Thoracic aorta (tissue), 2 donors: ENCODE measurements around the gene CASP9. TPM values are rescaled to one million over a fixed set of nuclear protein-coding genes. Genes with fewer than 3 reads are reported as not detected.

Experiments used
- ATAC-seq: fragments of 150-250 bp; one replicate; pipeline ENCODE4 v1.8.0; 2017; ENCODE audit warnings: low read depth; ENCODE audit not compliant: insufficient number of reproducible peaks, low FRiP score
- DNase-seq: peaks from one replicate; pipeline ENCODE4 v3.0.0-alpha.2; 2020; ENCODE audit warnings: low spot score
- H3K27ac ChIP-seq, 2 donors: fragments of 200-600 bp; sonication (generic); 1 replicate in 1 of 2; 2 replicates in 1 of 2; pipeline ENCODE4 v1.5.1; 2016; ENCODE audit warnings: mild to moderate bottlenecking in 2 of 2, moderate library complexity in 2 of 2
- H3K27me3 ChIP-seq: fragments of 200-600 bp; sonication (generic); replicated peaks from 2 replicates; pipeline ENCODE4 v1.6.0; 2016; ENCODE audit warnings: mild to moderate bottlenecking; ENCODE audit not compliant: insufficient read depth
- H3K36me3 ChIP-seq: fragments of 200-600 bp; sonication (generic); one replicate; pipeline ENCODE4 v1.5.1; 2016
- H3K4me1 ChIP-seq, 2 donors: fragments of 200-600 bp; sonication (generic); 1 replicate in 1 of 2; 2 replicates in 1 of 2; pipeline versions ENCODE4 v1.5.1 to v1.6.0; 2016; ENCODE audit warnings: low read depth in 2 of 2, mild to moderate bottlenecking in 1 of 2; ENCODE audit not compliant: control insufficient read depth in 1 of 2
- H3K4me3 ChIP-seq: fragments of 200-600 bp; sonication (generic); 2 replicates; pipeline ENCODE4 v1.5.1; 2016; ENCODE audit warnings: mild to moderate bottlenecking
- H3K9me3 ChIP-seq: fragments of 200-600 bp; sonication (generic); 2 replicates; pipeline ENCODE4 v1.5.1; 2016
- CTCF ChIP-seq: fragments of 200-600 bp; sonication (generic); IDR thresholded peaks from one replicate; pipeline ENCODE4 v1.5.1; 2019; ENCODE audit warnings: antibody characterized with exemption
- total RNA-seq, 2 donors: library from RNA; depleted of rRNA; stranded (reverse); fragments of >200 nt; gene quantifications; one replicate each; pipeline versions ENCODE4 v1.1.0 to v1.2.3, GENCODE V29; 2016

The CASP9 gene
- total RNA-seq, 2 donors from 2014 or later: 14.2 to 18.8 TPM

GRCh38 chr1:15526021-15526489 lies 2.0 kb upstream of the CASP9 start:
- peaks cover 18 to 37% of the 10 kb centered on the region in 2 donors for H3K4me1 ChIP-seq

GRCh38 chr1:15525050-15526020 lies 1.3 kb upstream of the CASP9 start:
- H3K27ac ChIP-seq: peak overlapping the region; percentile 76 to 86
- peaks cover 3% of the 10 kb centered on the region for H3K36me3 ChIP-seq
- ATAC-seq (peak; percentile 46), DNase-seq (peak; percentile 98)
- peak overlapping the region; percentile 98 for H3K4me3 ChIP-seq
- peaks cover 18 to 37% of the 10 kb centered on the region in 2 donors for H3K4me1 ChIP-seq
- H3K9me3 ChIP-seq: no peaks in the 10 kb centered on the region
- no peaks in the 10 kb centered on the region for H3K27me3 ChIP-seq
- TF ChIP-seq CTCF: no peak

More at GRCh38 chr1:15526021-15526489, 2.0 kb upstream of the CASP9 start:
- Histone ChIP-seq H3K4me3 (peak overlapping the region; percentile 98), H3K27me3 (no peaks in the 10 kb centered on the region), H3K27ac (peak overlapping the region; percentile 76 to 86), H3K9me3 (no peaks in the 10 kb centered on the region), H3K36me3 (peaks cover 4% of the 10 kb centered on the region)
- DNase-seq (no peak), ATAC-seq (no peak)
- TF ChIP-seq CTCF: no peak

- no peaks in the 10 kb centered on the region for H3K9me3 ChIP-seq
- H3K36me3 ChIP-seq: no peaks in the 10 kb centered on the region
- H3K4me1 ChIP-seq: peaks cover 18 to 37% of the 10 kb centered on the region in 2 donors
- no peaks in the 10 kb centered on the region for H3K27me3 ChIP-seq
- TF ChIP-seq CTCF: no peak
- H3K27ac ChIP-seq: peak overlapping the region; percentile 87 to 88
- peak; percentile 98 for DNase-seq
- H3K4me3 ChIP-seq: peak overlapping the region; percentile 98
- ATAC-seq: peak; percentile 61
These were observed 451 bp upstream of the CASP9 start for GRCh38 chr1:15524283-15525049.

GRCh38 chr1:15523104-15524020 lies 653 bp downstream of the CASP9 start:
- peak overlapping the region; percentile 61 to 88 for H3K27ac ChIP-seq
- DNase-seq: no peak
- H3K4me3 ChIP-seq: peak overlapping the region; percentile 72
- no peaks in the 10 kb centered on the region for H3K27me3 ChIP-seq
- peaks cover 17 to 35% of the 10 kb centered on the region in 2 donors for H3K4me1 ChIP-seq
- H3K36me3 ChIP-seq: no peaks in the 10 kb centered on the region
- no peaks in the 10 kb centered on the region for H3K9me3 ChIP-seq
- TF ChIP-seq CTCF: no peak
- ATAC-seq: no peak
